ENCODE results near the gene ERICH3. TPM values are rescaled to one million over a fixed set of nuclear protein-coding genes. Genes with fewer than 3 reads are reported as not detected.

The ERICH3 gene
- total and polyA plus RNA-seq, 2 experiments from 2014 or later, result 0.47 TPM; not detected in 1

GRCh38 chr1:74578101-74578500 lies 95.5 kb downstream of the ERICH3 start:
- no peaks in the 10 kb centered on the region for H3K9me3 ChIP-seq (ENCODE audit: low read depth)
- 85% methylated on average over 2 of the region's 2 CpGs for WGBS (ENCODE audit: low lambda C conversion rate, missing lambda C conversion rate)
- H3K4me3 ChIP-seq, result no peak overlapping the region
- no peak overlapping the region for H3K27ac ChIP-seq
- no peaks in the 10 kb centered on the region for H4K20me1 ChIP-seq (ENCODE audit: insufficient read depth, poor library complexity, severe bottlenecking)
- H2AFZ ChIP-seq, result no peak overlapping the region
- H3K4me1 ChIP-seq (ENCODE audit: insufficient read depth), result no peaks in the 10 kb centered on the region
- no peaks in the 10 kb centered on the region for H3K79me2 ChIP-seq
- no peak for TF ChIP-seq EZH2 (IDR thresholded peaks at IDR 0.05; ENCODE audit: borderline replicate concordance)
- TF ChIP-seq EZH2phosphoT487 (IDR thresholded peaks at IDR 0.05; ENCODE audit: low read depth, severe bottlenecking, unreplicated experiment), result no peak
- no peak for TF ChIP-seq CTCF (IDR thresholded peaks at IDR 0.05; ENCODE audit: poor library complexity)
- H3K9me2 ChIP-seq (replicated peaks; ENCODE audit: insufficient read depth), result no peaks in the 10 kb centered on the region
- H3K27me3 ChIP-seq, result no peaks in the 10 kb centered on the region
- no peak overlapping the region for H3K4me2 ChIP-seq
- no peaks in the 10 kb centered on the region for H3K36me3 ChIP-seq (replicated peaks; ENCODE audit: insufficient read depth, low read depth)
- DNase-seq (ENCODE audit: low spot score), result no peak

- no peaks in the 10 kb centered on the region for H3K36me3 ChIP-seq (replicated peaks; ENCODE audit: insufficient read depth, low read depth)
- H3K27me3 ChIP-seq, result no peaks in the 10 kb centered on the region
- H3K9me3 ChIP-seq (ENCODE audit: low read depth), result no peaks in the 10 kb centered on the region
- H3K4me2 ChIP-seq, result no peak overlapping the region
- H3K27ac ChIP-seq, result no peak overlapping the region
- no peak overlapping the region for H2AFZ ChIP-seq
- 80% methylated on average over 6 of the region's 6 CpGs for WGBS (ENCODE audit: low lambda C conversion rate, missing lambda C conversion rate)
- H3K4me3 ChIP-seq, result no peak overlapping the region
- no peaks in the 10 kb centered on the region for H3K4me1 ChIP-seq (ENCODE audit: insufficient read depth)
- H3K9me2 ChIP-seq (replicated peaks; ENCODE audit: insufficient read depth), result no peaks in the 10 kb centered on the region
- no peaks in the 10 kb centered on the region for H4K20me1 ChIP-seq (ENCODE audit: insufficient read depth, poor library complexity, severe bottlenecking)
- no peak for DNase-seq (ENCODE audit: low spot score)
- no peak for TF ChIP-seq CTCF (IDR thresholded peaks at IDR 0.05; ENCODE audit: poor library complexity)
- TF ChIP-seq EZH2 (IDR thresholded peaks at IDR 0.05; ENCODE audit: borderline replicate concordance), result no peak
- no peak for TF ChIP-seq EZH2phosphoT487 (IDR thresholded peaks at IDR 0.05; ENCODE audit: low read depth, severe bottlenecking, unreplicated experiment)
- no peaks in the 10 kb centered on the region for H3K79me2 ChIP-seq
Observed at GRCh38 chr1:74571891-74572290, 101.7 kb downstream of the ERICH3 start.

GRCh38 chr1:74571493-74571800 lies 102.1 kb downstream of the ERICH3 start:
- no peaks in the 10 kb centered on the region for H3K79me2 ChIP-seq
- no peak for TF ChIP-seq CTCF (IDR thresholded peaks at IDR 0.05; ENCODE audit: poor library complexity)
- no peak for TF ChIP-seq EZH2 (IDR thresholded peaks at IDR 0.05; ENCODE audit: borderline replicate concordance)
- TF ChIP-seq EZH2phosphoT487 (IDR thresholded peaks at IDR 0.05; ENCODE audit: low read depth, severe bottlenecking, unreplicated experiment), result no peak
- H3K4me2 ChIP-seq, result no peak overlapping the region
- 81% methylated on average over 8 of the region's 8 CpGs for WGBS (ENCODE audit: low lambda C conversion rate, missing lambda C conversion rate)
- H3K27ac ChIP-seq, result no peak overlapping the region
- H3K36me3 ChIP-seq (replicated peaks; ENCODE audit: insufficient read depth, low read depth), result no peaks in the 10 kb centered on the region
- H3K4me1 ChIP-seq (ENCODE audit: insufficient read depth), result no peaks in the 10 kb centered on the region
- H3K4me3 ChIP-seq, result no peak overlapping the region
- H3K9me2 ChIP-seq (replicated peaks; ENCODE audit: insufficient read depth), result no peaks in the 10 kb centered on the region
- no peak overlapping the region for H2AFZ ChIP-seq
- no peaks in the 10 kb centered on the region for H4K20me1 ChIP-seq (ENCODE audit: insufficient read depth, poor library complexity, severe bottlenecking)
- no peak for DNase-seq (ENCODE audit: low spot score)
- H3K27me3 ChIP-seq, result no peaks in the 10 kb centered on the region
- no peaks in the 10 kb centered on the region for H3K9me3 ChIP-seq (ENCODE audit: low read depth)
